Right lobe of liver (tissue), 6 donors: ENCODE results near the gene SHC4. TPM values are rescaled to one million over a fixed set of nuclear protein-coding genes. Genes with fewer than 3 reads are reported as not detected.

Source experiments
- ATAC-seq, 4 donors: fragments of 200-7000 bp; cut with Tn5 transposase; one replicate each; pipeline ENCODE4 v1.9.1; 2020; ENCODE audit warnings: mild to moderate bottlenecking in 4 of 4, moderate library complexity in 4 of 4
- DNase-seq, 3 donors: peaks; one replicate each; pipeline ENCODE4 v3.0.0-alpha.2; 2020
- H3K27ac ChIP-seq, 3 donors: fragments of 200-600 bp; one replicate each; pipeline ENCODE4 v1.8.0; 2022
- H3K27me3 ChIP-seq, 2 donors: fragments of 200-600 bp; one replicate each; pipeline ENCODE4 v1.8.0; 2022
- H3K36me3 ChIP-seq, 4 donors: fragments of 200-600 bp; sonication (generic) in 1 of 4; one replicate each; pipeline versions ENCODE4 v1.5.1 to v1.8.0; 2017 to 2022; ENCODE audit warnings: control low read depth in 1 of 4
- H3K4me1 ChIP-seq, 4 donors: fragments of 200-600 bp; sonication (generic) in 1 of 4; one replicate each; pipeline versions ENCODE4 v1.5.1 to v1.8.0; 2017 to 2022; ENCODE audit warnings: control low read depth in 1 of 4
- H3K4me3 ChIP-seq, 3 donors: fragments of 200-600 bp; one replicate each; pipeline ENCODE4 v1.8.0; 2022
- H3K9me3 ChIP-seq, 4 donors: fragments of 200-600 bp; sonication (generic) in 1 of 4; one replicate each; pipeline versions ENCODE4 v1.5.1 to v1.8.0; 2017 to 2022; ENCODE audit warnings: control low read depth in 1 of 4
- POLR2A ChIP-seq: fragments of 450-650 bp; IDR thresholded peaks from one replicate; pipeline ENCODE4 v1.6.1; 2017; ENCODE audit warnings: antibody characterized with exemption, mild to moderate bottlenecking
- WGBS: methylation state at CpG from one replicate; pipeline ENCODE4 v1.1.6; 2018; ENCODE audit warnings: low coverage, low lambda C conversion rate; ENCODE audit not compliant: insufficient coverage; ENCODE audit errors: missing lambda C conversion rate; 5-methylcytosine and 5-hydroxymethylcytosine counted together
- intact Hi-C, 2 donors: fragments of 100-400 bp; cut with DNase I; formaldehyde crosslinking; loops; one replicate each; pipeline versions ENCODE4 v1.11.2 to v1.14.1; 2022
- long read RNA-seq: library from polyadenylated mRNA; unstranded; transcript quantifications from one replicate; pipeline ENCODE4 v2.0.0, GENCODE V29; 2019
- total RNA-seq, 6 experiments: library from RNA; depleted of rRNA in 2 of 6; stranded (reverse); fragments of >200 nt in 2 of 6; fragmentation: NEBNext Ultra II Directional in 3 of 6; extraction: Animal tissue kit (Norgen Biotek cat#: 25700) in 3 of 6; gene quantifications; one replicate each; pipeline versions ENCODE4 v1.1.0 to v1.2.4, GENCODE V29; 2016 to 2023
- TF ChIP-seq, protein P1 (sequence below), 4 donors: fragments of 200-600 bp in 3 of 4; fragments of 450-650 bp in 1 of 4; IDR thresholded peaks; one replicate each; pipeline versions ENCODE4 v1.5.1 to v1.8.0; 2016 to 2022; ENCODE audit warnings: antibody characterized with exemption in 4 of 4, mild to moderate bottlenecking in 2 of 4
- donor health status: DM: no; HTN: yes; CAD: no.
- donor health status: DM: no; HTN: no; CAD: no.
- donor health status: DM: no; HTN: no; CAD: no.
- donor health status: DM: no; HTN: yes; CAD: no.
- donor health status: DM: no; HTN: yes; CAD: no.

SHC4 gene
- under 1 TPM in 3 of 6 experiments, not detected in 3; 0.04 to 0.87 (median 0.04) TPM for total RNA-seq
- long read RNA-seq, partial matches to known transcripts, result 0 of 1 reads
- long read RNA-seq, other reads (novel, unspliced or antisense), result 1 of 1 reads

- no peaks in the 10 kb centered on the region for H3K9me3 ChIP-seq
- peak; percentile 59 to 65 (median 63) for DNase-seq
- peaks cover 0 to 8% of the 10 kb centered on the region in 2 donors for H3K27me3 ChIP-seq
- H3K27ac ChIP-seq, result no peak within 1 kb of the TSS
- WGBS, result 4% methylated on average over 14 of the region's 16 CpGs
- peak; percentile 66 to 80 (median 73) for ATAC-seq
- peaks cover 0 to 13% (median 4%) of the 10 kb centered on the region in 4 donors for H3K4me1 ChIP-seq
- peak within 1 kb of the TSS; percentile 32 to 46 (median 45) for H3K4me3 ChIP-seq
- TF ChIP-seq, protein P1, sequence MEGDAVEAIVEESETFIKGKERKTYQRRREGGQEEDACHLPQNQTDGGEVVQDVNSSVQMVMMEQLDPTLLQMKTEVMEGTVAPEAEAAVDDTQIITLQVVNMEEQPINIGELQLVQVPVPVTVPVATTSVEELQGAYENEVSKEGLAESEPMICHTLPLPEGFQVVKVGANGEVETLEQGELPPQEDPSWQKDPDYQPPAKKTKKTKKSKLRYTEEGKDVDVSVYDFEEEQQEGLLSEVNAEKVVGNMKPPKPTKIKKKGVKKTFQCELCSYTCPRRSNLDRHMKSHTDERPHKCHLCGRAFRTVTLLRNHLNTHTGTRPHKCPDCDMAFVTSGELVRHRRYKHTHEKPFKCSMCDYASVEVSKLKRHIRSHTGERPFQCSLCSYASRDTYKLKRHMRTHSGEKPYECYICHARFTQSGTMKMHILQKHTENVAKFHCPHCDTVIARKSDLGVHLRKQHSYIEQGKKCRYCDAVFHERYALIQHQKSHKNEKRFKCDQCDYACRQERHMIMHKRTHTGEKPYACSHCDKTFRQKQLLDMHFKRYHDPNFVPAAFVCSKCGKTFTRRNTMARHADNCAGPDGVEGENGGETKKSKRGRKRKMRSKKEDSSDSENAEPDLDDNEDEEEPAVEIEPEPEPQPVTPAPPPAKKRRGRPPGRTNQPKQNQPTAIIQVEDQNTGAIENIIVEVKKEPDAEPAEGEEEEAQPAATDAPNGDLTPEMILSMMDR (IDR thresholded peaks at IDR 0.05), result peak in 3 of 4 donors; percentile 13 to 39 (median 19)
- TF ChIP-seq POLR2A, result no peak
- intact Hi-C loops, result no loop called here
- no peaks in the 10 kb centered on the region for H3K36me3 ChIP-seq
Measured at GRCh38 chr15:48963524-48964113, at the start of gene SHC4. Gene SHC4, minus strand, starts transcription at chr15:48963919. Its CDS starts 904 bp downstream, at chr15:48963015.

DNA sequence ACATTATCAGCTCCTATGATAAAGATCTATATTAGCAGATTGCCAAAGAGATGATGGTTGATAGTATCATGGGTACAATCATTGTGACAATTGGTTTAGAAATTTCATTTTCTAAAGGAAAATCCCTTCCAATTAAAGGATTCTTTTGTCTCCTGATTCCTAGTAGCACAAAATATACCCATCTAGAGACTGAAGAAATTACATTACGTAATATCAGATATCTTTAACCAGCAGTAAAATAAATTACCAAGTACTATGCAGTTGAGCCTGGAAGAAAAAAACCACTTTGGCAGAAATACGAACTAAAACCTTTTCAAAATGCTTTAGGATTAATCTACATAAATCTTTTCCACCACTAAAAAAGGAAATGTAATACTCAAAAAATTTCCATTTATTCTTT lies 35.6 kb upstream of the SHC4 start:
- DNase-seq (no peak), ATAC-seq (no peak)
- 92% methylated on average over 2 of the region's 2 CpGs for WGBS
- Histone ChIP-seq H3K27me3 (no peaks in the 10 kb centered on the region), H3K4me1 (no peaks in the 10 kb centered on the region), H3K4me3 (no peak overlapping the region), H3K27ac (no peak overlapping the region), H3K9me3 (no peaks in the 10 kb centered on the region), H3K36me3 (peaks cover 0 to 56% (median 1%) of the 10 kb centered on the region in 4 donors)
- TF ChIP-seq POLR2A, result no peak
- TF ChIP-seq, protein P1 (IDR thresholded peaks at IDR 0.05), result no peak
- intact Hi-C loops, result no loop called here

- Histone ChIP-seq H3K9me3 (no peaks in the 10 kb centered on the region), H3K4me1 (no peaks in the 10 kb centered on the region), H3K36me3 (peaks cover 0 to 74% (median 6%) of the 10 kb centered on the region in 4 donors), H3K27ac (no peak overlapping the region), H3K27me3 (no peaks in the 10 kb centered on the region), H3K4me3 (no peak overlapping the region)
- WGBS, result 95% methylated on average over 2 of the region's 2 CpGs
- intact Hi-C loops, result no loop called here
- no peak for ATAC-seq
- TF ChIP-seq POLR2A, result no peak
- TF ChIP-seq, protein P1 (IDR thresholded peaks at IDR 0.05), result no peak
- no peak for DNase-seq
Measured at GRCh38 chr15:48996276-48996675, 32.6 kb upstream of the SHC4 start.

GRCh38 chr15:48993380-48993779 lies 29.7 kb upstream of the SHC4 start:
- ATAC-seq, result no peak
- no peak for DNase-seq
- H3K36me3 ChIP-seq, result peaks cover 0 to 53% (median 7%) of the 10 kb centered on the region in 4 donors

More at GRCh38 chr15:48993380-48993779, 29.7 kb upstream of the SHC4 start:
- H3K9me3 ChIP-seq, result no peaks in the 10 kb centered on the region
- H3K4me3 ChIP-seq, result no peak overlapping the region
- intact Hi-C loops, result no loop called here
- H3K4me1 ChIP-seq, result no peaks in the 10 kb centered on the region
- no peak overlapping the region for H3K27ac ChIP-seq
- TF ChIP-seq POLR2A, result no peak
- TF ChIP-seq, protein P1 (IDR thresholded peaks at IDR 0.05), result no peak
- H3K27me3 ChIP-seq, result no peaks in the 10 kb centered on the region
